SIG-M5 treated with dmso at 0.1 percent for 504 hours (cell line): ENCODE results near the gene ENOSF1.
A peak's percentile ranks its signal among the peaks of the same experiment; 100 is the strongest.
"Not testable (repeated sequence)": the region's sequence is repeated elsewhere in the genome, so short reads cannot be mapped to it uniquely, and the experiment has no call there.

Source experiments
- DNase-seq: peaks from one replicate; lab custom pipeline; 2025; ENCODE audit not compliant: unreplicated experiment; lab: John Stamatoyannopoulos, UW

ENOSF1 gene

GRCh38 chr18:712401-713134 lies at the start of gene ENOSF1:
Gene ENOSF1, minus strand, starts transcription at chr18:712630. Its CDS starts 43 bp downstream, at chr18:712587.
- peak; percentile 78 for DNase-seq

GRCh38 chr18:759864-760263 lies 47.4 kb upstream of the ENOSF1 start:
- not testable (repeated sequence) for DNase-seq

- no peak for DNase-seq
Measured at GRCh38 chr18:755506-755905, 43.1 kb upstream of the ENOSF1 start.

- no peak for DNase-seq
Measured at GRCh38 chr18:754656-755055, 42.2 kb upstream of the ENOSF1 start.

GRCh38 chr18:750456-750855 lies 38.0 kb upstream of the ENOSF1 start:
- DNase-seq = no peak

- DNase-seq = no peak
Measured at GRCh38 chr18:744832-745597, 32.6 kb upstream of the ENOSF1 start.

- peak; percentile 51 for DNase-seq
Measured at GRCh38 chr18:741931-742512, 29.6 kb upstream of the ENOSF1 start.

GRCh38 chr18:732371-732770 lies 19.9 kb upstream of the ENOSF1 start:
- no peak for DNase-seq

GRCh38 chr18:731185-731584 lies 18.8 kb upstream of the ENOSF1 start:
- no peak for DNase-seq

- DNase-seq = no peak
Measured at GRCh38 chr18:730692-731091, 18.3 kb upstream of the ENOSF1 start.

GRCh38 chr18:730120-730519 lies 17.7 kb upstream of the ENOSF1 start:
- not testable (repeated sequence) for DNase-seq

GRCh38 chr18:725646-726045 lies 13.2 kb upstream of the ENOSF1 start:
- DNase-seq = peak; percentile 21

- DNase-seq = no peak
Measured at GRCh38 chr18:723541-724080, 11.2 kb upstream of the ENOSF1 start.

GRCh38 chr18:717003-717402 lies 4.6 kb upstream of the ENOSF1 start:
- no peak for DNase-seq

- no peak for DNase-seq
Measured at GRCh38 chr18:715626-716025, 3.2 kb upstream of the ENOSF1 start.

GRCh38 chr18:713135-713490 lies 683 bp upstream of the ENOSF1 start:
- no peak for DNase-seq

GRCh38 chr18:711657-712400 lies 601 bp downstream of the ENOSF1 start:
- DNase-seq = peak; percentile 80

- DNase-seq = no peak
Measured at GRCh38 chr18:711310-711656, 1.1 kb downstream of the ENOSF1 start.

GRCh38 chr18:710418-711300 lies 1.8 kb downstream of the ENOSF1 start:
- no peak for DNase-seq

GRCh38 chr18:709771-710170 lies 2.7 kb downstream of the ENOSF1 start:
- no peak for DNase-seq
